ENCODE measurements around the gene PPWD1. TPM values are rescaled to one million over a fixed set of nuclear protein-coding genes. Genes with fewer than 3 reads are reported as not detected.

The PPWD1 gene
- total RNA-seq, 2 donors from 2014 or later = 47.0 to 48.6 TPM

DNA sequence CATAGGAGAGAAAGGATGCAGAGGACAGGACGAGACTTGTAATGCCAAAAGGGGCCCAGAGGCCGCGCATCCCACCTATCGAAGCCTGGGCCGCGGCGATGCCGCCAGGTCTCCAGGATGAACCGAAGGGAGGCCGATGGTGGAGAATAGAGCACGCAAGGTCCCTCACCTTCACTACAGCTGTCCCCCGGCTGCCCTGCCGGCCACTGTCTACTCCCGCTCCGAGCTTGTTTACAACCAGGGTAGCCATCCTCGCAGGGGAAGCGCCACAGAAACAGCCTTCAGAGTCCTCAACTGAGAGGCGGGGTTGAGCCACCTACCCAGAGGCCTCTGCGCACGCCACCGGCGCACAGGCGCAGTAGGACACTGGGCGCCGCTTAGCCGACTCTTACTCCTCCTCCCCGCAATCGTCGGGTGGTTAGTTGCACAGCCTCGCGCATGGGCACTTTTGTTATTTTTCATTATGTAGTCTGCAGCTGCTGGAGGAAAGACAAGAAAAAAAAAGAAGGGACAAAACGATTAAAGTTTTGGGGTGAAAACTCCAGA lies 61.0 kb downstream of the PPWD1 start, which contains the start of gene TRIM23:
Gene TRIM23 (minus strand): TSS at position 309 of the 546 bp plus-strand sequence. CDS start 59 bp downstream, at position 250.
- H3K27me3 Mint-ChIP-seq (ENCODE audit: insufficient read depth) = no peaks in the 10 kb centered on the region
- TF ChIP-seq, protein P1, sequence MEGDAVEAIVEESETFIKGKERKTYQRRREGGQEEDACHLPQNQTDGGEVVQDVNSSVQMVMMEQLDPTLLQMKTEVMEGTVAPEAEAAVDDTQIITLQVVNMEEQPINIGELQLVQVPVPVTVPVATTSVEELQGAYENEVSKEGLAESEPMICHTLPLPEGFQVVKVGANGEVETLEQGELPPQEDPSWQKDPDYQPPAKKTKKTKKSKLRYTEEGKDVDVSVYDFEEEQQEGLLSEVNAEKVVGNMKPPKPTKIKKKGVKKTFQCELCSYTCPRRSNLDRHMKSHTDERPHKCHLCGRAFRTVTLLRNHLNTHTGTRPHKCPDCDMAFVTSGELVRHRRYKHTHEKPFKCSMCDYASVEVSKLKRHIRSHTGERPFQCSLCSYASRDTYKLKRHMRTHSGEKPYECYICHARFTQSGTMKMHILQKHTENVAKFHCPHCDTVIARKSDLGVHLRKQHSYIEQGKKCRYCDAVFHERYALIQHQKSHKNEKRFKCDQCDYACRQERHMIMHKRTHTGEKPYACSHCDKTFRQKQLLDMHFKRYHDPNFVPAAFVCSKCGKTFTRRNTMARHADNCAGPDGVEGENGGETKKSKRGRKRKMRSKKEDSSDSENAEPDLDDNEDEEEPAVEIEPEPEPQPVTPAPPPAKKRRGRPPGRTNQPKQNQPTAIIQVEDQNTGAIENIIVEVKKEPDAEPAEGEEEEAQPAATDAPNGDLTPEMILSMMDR (conservative IDR thresholded peaks at IDR 0.05) = peak; percentile 61
- 0% methylated on average over 11 to 32 of the region's 32 CpGs for WGBS, 2 experiments (ENCODE audit: insufficient coverage in 1 of 2, insufficient read length in 1 of 2)

DNA sequence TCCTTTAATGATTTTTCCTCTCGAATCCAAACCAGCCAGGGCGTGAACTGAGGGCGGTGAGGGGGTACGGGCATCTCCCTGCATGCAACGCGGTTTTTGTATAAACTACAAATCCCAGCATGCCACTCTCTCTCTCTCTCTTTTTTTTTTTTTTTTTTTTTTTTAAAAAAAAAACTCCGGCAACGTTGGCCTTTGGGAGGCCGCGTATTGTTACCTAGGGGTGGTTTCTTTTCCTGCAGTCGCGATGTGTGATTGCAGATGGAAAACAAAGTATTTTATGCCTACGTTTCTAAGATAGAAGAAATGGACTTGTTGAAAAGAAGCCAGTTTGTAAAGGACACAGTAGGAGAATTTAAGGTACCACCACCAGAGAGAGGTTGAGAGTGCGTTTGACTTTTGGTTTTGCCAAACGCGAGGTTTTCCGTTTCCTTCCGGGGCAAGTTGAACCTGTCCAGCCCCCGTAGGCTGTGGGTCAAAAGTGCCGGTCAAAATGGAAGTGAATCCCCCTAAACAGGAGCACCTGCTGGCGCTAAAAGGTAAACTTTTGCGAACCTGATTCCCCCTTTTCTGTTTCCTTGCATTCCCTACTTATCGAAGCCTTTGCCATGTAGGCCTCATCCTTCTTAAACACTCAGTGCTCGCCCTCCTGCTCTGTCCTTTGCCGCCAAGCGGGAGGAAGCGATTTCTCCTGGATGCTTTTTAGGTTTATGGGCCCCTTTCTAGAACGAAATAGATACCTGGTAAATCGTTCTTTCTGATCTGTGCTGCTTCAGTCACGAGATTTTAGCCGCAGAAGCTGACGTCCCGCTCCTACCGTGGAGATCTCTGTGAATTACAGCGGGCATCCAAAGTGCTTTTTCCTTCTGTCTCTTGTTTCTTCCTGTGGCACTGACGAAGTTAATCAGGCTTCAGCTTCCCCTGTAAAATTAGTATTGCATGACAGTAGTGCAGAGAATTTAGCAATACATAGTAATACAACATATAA lies 61.8 kb downstream of the PPWD1 start, which contains the start of the genes SHLD3 and TRAPPC13:
Gene SHLD3 (plus strand): TSS at position 457 of the 985 bp plus-strand sequence. CDS start 4,561 bp downstream, outside the sequence.
Gene TRAPPC13 (plus strand): TSS at position 457 of the 985 bp plus-strand sequence. CDS start 34 bp downstream, at position 491.
- peak; percentile 92 for DNase-seq
- H3K27me3 ChIP-seq (ENCODE audit: control insufficient read depth, insufficient read depth, low read length, poor library complexity, severe bottlenecking) = no peaks in the 10 kb centered on the region
- peaks cover 10% of the 10 kb centered on the region for H3K4me1 ChIP-seq (ENCODE audit: control insufficient read depth, insufficient read depth, low read length)
- H3K9me3 ChIP-seq (ENCODE audit: control insufficient read depth, low read length) = no peaks in the 10 kb centered on the region
- peak within 1 kb of the TSS; percentile 96 for H3K4me3 ChIP-seq (ENCODE audit: low read length)
- Mint-ChIP-seq H3K27ac (peak within 1 kb of the TSS; percentile 98), H3K36me3 (ENCODE audit: low read depth) (peaks cover 10% of the 10 kb centered on the region), H3K27me3 (ENCODE audit: insufficient read depth) (no peaks in the 10 kb centered on the region), H3K9me3 (no peaks in the 10 kb centered on the region), H3K4me1 (peaks cover 17% of the 10 kb centered on the region), H3K4me3 (peak within 1 kb of the TSS; percentile 90)
- WGBS, 2 experiments (ENCODE audit: insufficient coverage in 1 of 2, insufficient read length in 1 of 2) = 0% methylated on average over 25 to 36 of the region's 36 CpGs
- peak within 1 kb of the TSS; percentile 87 for H3K9ac ChIP-seq (ENCODE audit: extremely low read depth, low read length, poor library complexity, severe bottlenecking)
- H3K36me3 ChIP-seq (ENCODE audit: control insufficient read depth, insufficient read depth, low read length) = peaks cover 5% of the 10 kb centered on the region
- TF ChIP-seq, protein P1 (conservative IDR thresholded peaks at IDR 0.05) = peak; percentile 38
- peak within 1 kb of the TSS; percentile 44 for H3K27ac ChIP-seq (ENCODE audit: low read depth, low read length)

More for the DNA sequence above, 61.0 kb downstream of the PPWD1 start, which contains the start of gene TRIM23:
- H3K4me1 Mint-ChIP-seq = peaks cover 17% of the 10 kb centered on the region
- peaks cover 6% of the 10 kb centered on the region for H3K36me3 Mint-ChIP-seq (ENCODE audit: low read depth)
- Histone ChIP-seq H3K4me1 (ENCODE audit: control insufficient read depth, insufficient read depth, low read length) (peaks cover 10% of the 10 kb centered on the region), H3K4me3 (ENCODE audit: low read length) (peak within 1 kb of the TSS; percentile 96), H3K27ac (ENCODE audit: low read depth, low read length) (peak within 1 kb of the TSS; percentile 44), H3K27me3 (ENCODE audit: control insufficient read depth, insufficient read depth, low read length, poor library complexity, severe bottlenecking) (no peaks in the 10 kb centered on the region), H3K9me3 (ENCODE audit: control insufficient read depth, low read length) (no peaks in the 10 kb centered on the region), H3K36me3 (ENCODE audit: control insufficient read depth, insufficient read depth, low read length) (no peaks in the 10 kb centered on the region), H3K9ac (ENCODE audit: extremely low read depth, low read length, poor library complexity, severe bottlenecking) (peak within 1 kb of the TSS; percentile 87)
- peak within 1 kb of the TSS; percentile 98 for H3K27ac Mint-ChIP-seq
- H3K4me3 Mint-ChIP-seq = peak within 1 kb of the TSS; percentile 90
- H3K9me3 Mint-ChIP-seq = no peaks in the 10 kb centered on the region
- DNase-seq = peak; percentile 96

DNA sequence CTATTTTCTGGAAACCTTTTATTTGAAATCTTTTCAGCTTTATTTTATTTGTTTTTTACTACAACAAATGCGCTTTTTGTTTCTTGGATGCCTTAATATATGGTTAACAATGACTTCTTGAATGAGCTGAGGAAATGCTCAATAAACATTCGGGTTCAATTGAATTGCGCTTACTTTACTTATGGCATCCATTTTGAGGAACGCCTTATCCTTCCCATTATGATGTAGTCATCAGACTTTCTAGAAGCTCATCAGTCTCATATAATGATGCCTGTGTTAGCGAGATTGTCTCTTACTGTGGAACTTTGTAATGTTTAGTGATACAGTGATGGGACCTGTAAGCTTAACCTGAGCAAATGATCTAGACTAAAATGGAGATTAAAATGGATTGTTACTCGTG lies 62.6 kb downstream of the PPWD1 start:
- H3K9me3 Mint-ChIP-seq = no peaks in the 10 kb centered on the region
- H3K4me3 Mint-ChIP-seq = peak overlapping the region; percentile 90
- 86 to 94% methylated on average over 4 to 6 of the region's 6 CpGs for WGBS, 2 experiments (ENCODE audit: insufficient coverage in 1 of 2, insufficient read length in 1 of 2)
- H3K4me1 Mint-ChIP-seq = peaks cover 17% of the 10 kb centered on the region
- TF ChIP-seq, protein P1 (conservative IDR thresholded peaks at IDR 0.05) = no peak
- no peaks in the 10 kb centered on the region for H3K27me3 Mint-ChIP-seq (ENCODE audit: insufficient read depth)
- peak overlapping the region; percentile 87 for H3K9ac ChIP-seq (ENCODE audit: extremely low read depth, low read length, poor library complexity, severe bottlenecking)
- H3K4me1 ChIP-seq (ENCODE audit: control insufficient read depth, insufficient read depth, low read length) = peaks cover 10% of the 10 kb centered on the region
- H3K27ac Mint-ChIP-seq = peak overlapping the region; percentile 82
- H3K36me3 Mint-ChIP-seq (ENCODE audit: low read depth) = peaks cover 11% of the 10 kb centered on the region
- H3K36me3 ChIP-seq (ENCODE audit: control insufficient read depth, insufficient read depth, low read length) = peaks cover 7% of the 10 kb centered on the region
- no peaks in the 10 kb centered on the region for H3K9me3 ChIP-seq (ENCODE audit: control insufficient read depth, low read length)
- peak overlapping the region; percentile 96 for H3K4me3 ChIP-seq (ENCODE audit: low read length)
- H3K27me3 ChIP-seq (ENCODE audit: control insufficient read depth, insufficient read depth, low read length, poor library complexity, severe bottlenecking) = no peaks in the 10 kb centered on the region
- no peak overlapping the region for H3K27ac ChIP-seq (ENCODE audit: low read depth, low read length)
- DNase-seq = no peak

Data from endodermal cell (in vitro differentiated cells).